Uterus (tissue), 2 donors: ENCODE measurements around the gene VPS26B.

Experiments used
- POLR2A ChIP-seq, 2 donors: fragments of 450-650 bp; IDR thresholded peaks; one replicate each; pipeline ENCODE4 v1.6.1; 2016; ENCODE audit warnings: antibody characterized with exemption in 2 of 2, mild to moderate bottlenecking in 1 of 2, moderate library complexity in 1 of 2
- TF ChIP-seq, protein P1 (sequence below), 4 experiments: fragments of 200-600 bp in 2 of 4; fragments of 450-650 bp in 2 of 4; sonication (generic) in 2 of 4; IDR thresholded peaks; one replicate each; pipeline ENCODE4 v1.5.1; 2016 to 2019; ENCODE audit warnings: antibody characterized with exemption in 4 of 4, mild to moderate bottlenecking in 2 of 4, moderate library complexity in 1 of 4

DNA sequence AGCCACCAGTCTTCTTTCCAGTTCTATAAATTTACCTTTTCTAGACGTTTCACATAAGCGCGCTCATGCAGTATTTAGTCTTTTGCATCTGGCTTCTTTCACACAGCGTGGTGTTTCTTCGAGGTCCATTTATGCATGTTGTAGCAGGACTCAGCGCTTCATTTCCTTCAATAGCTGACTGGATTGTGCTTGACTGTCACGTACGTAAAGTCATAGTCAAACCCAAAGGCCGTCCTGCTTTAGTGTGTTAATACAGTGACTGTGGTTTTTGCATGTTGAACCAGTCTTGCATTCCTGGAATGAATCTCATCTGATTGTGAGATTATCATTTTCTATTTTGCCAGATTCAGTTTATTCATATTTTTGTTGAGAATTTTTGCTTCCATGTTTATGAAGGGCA lies 70.2 kb downstream of the VPS26B start:
- TF ChIP-seq, protein P1, sequence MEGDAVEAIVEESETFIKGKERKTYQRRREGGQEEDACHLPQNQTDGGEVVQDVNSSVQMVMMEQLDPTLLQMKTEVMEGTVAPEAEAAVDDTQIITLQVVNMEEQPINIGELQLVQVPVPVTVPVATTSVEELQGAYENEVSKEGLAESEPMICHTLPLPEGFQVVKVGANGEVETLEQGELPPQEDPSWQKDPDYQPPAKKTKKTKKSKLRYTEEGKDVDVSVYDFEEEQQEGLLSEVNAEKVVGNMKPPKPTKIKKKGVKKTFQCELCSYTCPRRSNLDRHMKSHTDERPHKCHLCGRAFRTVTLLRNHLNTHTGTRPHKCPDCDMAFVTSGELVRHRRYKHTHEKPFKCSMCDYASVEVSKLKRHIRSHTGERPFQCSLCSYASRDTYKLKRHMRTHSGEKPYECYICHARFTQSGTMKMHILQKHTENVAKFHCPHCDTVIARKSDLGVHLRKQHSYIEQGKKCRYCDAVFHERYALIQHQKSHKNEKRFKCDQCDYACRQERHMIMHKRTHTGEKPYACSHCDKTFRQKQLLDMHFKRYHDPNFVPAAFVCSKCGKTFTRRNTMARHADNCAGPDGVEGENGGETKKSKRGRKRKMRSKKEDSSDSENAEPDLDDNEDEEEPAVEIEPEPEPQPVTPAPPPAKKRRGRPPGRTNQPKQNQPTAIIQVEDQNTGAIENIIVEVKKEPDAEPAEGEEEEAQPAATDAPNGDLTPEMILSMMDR (IDR thresholded peaks at IDR 0.05) = no peak
- TF ChIP-seq POLR2A (IDR thresholded peaks at IDR 0.05) = no peak
